HG03045 (cell line): ENCODE data around the gene EPB41L4A.
"Not testable (repeated sequence)": the region's sequence is repeated elsewhere in the genome, so short reads cannot be mapped to it uniquely, and the experiment has no call there.

Experiments
- ATAC-seq: cut with Tn5 transposase; IDR thresholded peaks from one replicate; pipeline ENCODE4 v1.9.1; 2021; ENCODE audit warnings: mild to moderate bottlenecking, moderate library complexity; ENCODE audit not compliant: unreplicated experiment

EPB41L4A gene, protein sequence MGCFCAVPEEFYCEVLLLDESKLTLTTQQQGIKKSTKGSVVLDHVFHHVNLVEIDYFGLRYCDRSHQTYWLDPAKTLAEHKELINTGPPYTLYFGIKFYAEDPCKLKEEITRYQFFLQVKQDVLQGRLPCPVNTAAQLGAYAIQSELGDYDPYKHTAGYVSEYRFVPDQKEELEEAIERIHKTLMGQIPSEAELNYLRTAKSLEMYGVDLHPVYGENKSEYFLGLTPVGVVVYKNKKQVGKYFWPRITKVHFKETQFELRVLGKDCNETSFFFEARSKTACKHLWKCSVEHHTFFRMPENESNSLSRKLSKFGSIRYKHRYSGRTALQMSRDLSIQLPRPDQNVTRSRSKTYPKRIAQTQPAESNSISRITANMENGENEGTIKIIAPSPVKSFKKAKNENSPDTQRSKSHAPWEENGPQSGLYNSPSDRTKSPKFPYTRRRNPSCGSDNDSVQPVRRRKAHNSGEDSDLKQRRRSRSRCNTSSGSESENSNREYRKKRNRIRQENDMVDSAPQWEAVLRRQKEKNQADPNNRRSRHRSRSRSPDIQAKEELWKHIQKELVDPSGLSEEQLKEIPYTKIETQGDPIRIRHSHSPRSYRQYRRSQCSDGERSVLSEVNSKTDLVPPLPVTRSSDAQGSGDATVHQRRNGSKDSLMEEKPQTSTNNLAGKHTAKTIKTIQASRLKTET

GRCh38 chr5:112419164-112419985 is at the start of gene EPB41L4A:
Gene EPB41L4A (minus strand): TSS chr5:112419277. CDS start chr5:112419039, 238 bp downstream.
- ATAC-seq: peak; percentile 22

- no peak for ATAC-seq
These were observed 48.4 kb upstream of the EPB41L4A start for GRCh38 chr5:112467485-112467884.

DNA sequence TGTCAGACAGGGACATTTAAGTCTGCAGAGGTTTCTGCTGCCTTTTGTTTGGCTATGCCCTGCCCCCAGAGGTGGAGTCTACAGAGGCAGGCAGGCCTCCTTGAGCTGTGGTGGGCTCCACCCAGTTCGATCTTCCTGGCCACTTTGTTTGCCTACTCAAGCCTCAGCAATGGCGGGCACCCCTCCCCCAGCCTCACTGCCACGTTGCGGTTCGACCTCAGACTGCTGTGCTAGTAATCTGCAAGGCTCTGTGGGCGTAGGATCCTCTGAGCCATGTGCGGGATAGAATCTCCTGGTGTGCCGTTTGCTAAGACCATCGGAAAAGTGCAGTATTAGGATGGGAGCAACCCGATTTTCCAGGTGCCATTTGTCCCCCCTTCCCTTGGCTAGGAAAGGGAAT is 47.2 kb upstream of the EPB41L4A start:
- ATAC-seq: not testable (repeated sequence)

DNA sequence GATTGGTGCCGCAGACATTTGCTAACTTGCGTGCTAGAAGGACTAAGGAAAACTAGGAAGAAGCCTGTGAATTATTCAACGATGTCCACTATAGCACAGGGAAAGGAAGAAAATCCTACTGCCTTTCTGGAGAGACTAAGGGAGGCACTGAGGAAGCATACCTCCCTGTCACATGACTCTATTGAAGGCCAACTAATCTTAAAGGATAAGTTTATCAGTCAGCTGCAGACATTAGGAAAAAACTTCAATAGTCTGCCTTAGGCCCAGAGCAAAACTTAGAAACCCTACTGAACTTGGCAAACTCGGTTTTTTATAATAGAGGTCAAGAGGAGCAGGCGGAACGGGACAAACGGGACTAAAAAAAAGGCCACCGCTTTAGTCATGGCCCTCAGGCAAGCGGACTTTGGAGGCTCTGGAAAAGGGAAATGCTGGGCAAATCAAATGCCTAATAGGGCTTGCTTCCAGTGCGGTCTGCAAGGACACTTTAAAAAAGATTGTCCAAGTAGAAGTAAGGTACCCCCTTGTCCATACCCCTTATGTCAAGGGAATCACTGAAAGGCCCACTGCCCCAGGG is 28.2 kb upstream of the EPB41L4A start:
- not testable (repeated sequence) for ATAC-seq

DNA sequence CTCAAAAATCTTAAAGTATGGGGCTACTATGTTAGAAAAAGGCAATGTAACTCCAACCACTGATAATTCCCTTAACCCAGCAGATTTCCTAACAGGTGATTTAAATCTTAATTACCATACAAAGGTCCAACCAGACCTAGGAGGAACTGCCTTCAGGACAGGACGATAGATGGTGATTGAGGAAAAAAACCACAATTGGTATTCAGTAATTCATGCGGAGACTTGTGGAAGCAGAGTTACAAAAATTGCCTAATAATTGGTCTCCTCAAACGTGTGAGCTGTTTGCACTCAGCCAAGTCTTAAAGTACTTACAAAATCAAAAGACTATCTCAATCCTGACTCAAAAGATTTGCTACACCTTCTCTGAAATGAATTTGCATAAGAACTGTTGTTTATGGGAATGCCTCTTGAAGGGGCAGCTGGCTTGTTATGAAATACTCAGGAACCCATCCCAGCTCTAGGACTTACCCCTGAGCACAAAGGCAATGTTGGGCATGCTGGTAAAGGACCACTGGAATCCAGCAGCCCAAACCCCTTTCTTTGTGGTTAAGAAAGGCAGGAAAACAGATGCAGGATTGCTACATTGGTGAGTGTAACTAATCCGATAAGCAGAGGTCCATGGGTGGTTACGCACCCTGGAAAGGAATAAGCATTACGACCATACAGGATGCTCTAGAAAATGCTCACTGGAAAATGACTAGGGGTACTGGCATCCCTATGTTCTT is 26.7 kb upstream of the EPB41L4A start:
- no peak for ATAC-seq

DNA sequence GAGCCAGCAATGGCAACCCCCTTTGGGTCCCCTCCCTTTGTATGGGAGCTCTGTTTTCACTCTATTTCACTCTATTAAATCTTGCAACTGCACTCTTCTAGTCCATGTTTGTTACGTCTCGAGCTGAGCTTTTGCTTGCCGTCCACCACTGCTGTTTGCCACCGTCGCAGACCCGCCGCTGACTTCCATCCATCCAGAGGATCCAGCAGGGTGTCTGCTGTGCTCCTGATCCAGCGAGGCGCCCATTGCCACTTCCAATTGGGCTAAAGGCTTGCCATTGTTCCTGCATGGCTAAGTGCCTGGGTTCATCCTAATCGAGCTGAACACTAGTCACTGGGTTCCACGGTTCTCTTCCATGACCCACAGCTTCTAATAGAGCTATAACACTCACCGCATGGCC is 24.9 kb upstream of the EPB41L4A start:
- not testable (repeated sequence) for ATAC-seq

DNA sequence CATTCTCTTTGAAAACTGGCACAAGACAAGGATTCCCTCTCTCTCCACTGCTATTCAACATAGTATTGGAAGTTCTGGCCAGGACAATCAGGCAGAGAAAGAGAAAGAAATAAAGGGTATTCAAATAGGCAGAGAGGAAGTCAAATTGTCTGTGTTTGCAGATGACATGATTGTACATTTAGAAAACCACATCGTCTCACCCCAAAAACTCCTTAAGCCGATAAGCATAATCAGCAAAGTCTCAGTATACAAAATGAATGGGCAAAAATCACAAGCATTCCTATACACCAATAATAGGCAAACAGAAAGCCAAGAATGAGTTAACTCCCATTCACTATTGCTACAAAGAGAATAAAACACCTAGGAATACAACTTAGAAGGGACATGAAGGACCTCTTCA is 21.0 kb upstream of the EPB41L4A start:
- ATAC-seq: no peak

- ATAC-seq: no peak
These were observed 17.1 kb upstream of the EPB41L4A start for GRCh38 chr5:112436144-112436543.

DNA sequence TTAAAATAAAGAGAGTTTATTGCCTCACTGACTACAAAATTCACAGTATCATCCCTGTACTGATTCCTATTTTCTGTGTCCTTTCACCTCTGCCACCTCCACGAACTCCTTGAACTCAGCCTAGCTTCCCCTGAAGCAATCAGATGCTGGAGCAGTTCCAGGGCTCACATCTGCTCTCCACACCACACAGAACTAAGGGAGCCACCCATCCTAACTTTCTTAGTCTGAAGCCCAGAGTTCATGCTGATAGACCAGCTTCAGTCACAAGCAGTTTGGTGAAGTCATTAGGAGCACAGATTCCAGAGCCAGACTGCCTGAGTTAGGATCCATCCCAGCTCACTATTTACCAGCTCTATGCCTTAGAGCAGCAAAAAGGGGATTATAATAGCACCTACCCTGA is 15.6 kb upstream of the EPB41L4A start:
- ATAC-seq: no peak

- ATAC-seq: not testable (repeated sequence)
These were observed 7.1 kb upstream of the EPB41L4A start for GRCh38 chr5:112426202-112426601.

DNA sequence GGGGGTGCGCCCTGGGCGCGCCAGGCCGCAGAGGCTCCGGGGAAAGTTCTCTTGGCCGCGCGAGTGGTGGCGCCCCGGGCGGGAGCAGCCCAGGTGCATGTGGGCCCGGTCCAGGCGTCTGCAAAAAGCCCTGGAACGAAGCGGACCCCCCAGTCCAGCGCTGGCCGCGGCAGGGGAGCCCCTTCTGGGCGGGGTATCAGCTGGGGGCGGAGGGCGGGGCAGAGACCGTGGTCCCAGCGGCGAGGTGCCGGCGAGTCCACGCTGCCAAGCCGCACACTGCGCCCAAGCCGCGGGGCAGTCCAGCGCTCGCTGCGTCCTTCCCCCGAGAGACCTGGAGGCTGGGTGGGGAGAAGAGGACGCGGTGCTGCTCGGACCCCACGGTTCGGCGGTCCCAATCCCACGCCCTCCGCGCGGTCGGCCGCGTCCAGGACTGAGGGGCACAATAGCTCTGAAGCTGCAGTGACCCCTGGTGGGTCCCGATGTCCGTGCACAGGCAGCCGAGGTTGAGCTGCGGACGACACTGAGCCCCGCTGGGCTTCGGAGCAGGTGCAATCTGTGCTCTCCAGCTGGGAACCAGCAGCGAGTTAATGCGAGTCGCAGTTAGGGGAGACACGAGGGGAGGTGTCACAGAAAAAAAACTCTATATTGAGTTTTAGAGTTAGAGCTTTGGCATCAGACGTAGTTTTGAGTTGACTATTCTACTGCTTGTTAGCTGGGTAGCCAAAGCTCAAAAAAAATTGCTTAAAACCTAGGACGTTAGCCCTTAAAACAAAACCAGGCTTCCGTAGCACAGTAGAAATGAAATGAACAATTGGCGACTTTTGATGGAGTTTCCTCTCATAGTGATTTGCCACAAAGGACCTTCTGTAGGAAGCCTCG is 1.1 kb upstream of the EPB41L4A start:
- peak; percentile 82 for ATAC-seq

DNA sequence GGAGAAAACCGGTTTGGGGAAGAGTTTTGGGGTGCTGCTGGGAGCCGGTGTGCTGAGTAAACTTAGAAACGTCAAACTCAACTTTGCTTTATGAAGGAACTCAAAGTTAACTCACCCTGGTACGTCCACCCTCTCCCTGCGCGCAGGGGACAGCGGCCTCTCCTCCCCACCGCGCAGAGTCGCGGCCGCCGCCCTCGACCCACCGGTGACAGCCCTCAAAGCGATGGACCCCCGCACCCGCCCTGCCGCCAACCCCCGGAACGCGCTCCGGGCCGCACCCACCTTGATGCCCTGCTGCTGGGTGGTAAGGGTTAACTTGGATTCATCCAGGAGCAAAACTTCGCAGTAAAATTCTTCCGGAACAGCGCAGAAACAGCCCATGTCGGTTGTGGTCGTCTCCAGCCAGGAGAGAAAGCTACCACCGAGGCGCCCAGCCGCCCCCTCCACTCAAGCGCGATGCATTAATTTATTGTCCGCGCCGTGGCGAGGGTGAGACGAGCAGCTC is 366 bp downstream of the EPB41L4A start:
- ATAC-seq: no peak

DNA sequence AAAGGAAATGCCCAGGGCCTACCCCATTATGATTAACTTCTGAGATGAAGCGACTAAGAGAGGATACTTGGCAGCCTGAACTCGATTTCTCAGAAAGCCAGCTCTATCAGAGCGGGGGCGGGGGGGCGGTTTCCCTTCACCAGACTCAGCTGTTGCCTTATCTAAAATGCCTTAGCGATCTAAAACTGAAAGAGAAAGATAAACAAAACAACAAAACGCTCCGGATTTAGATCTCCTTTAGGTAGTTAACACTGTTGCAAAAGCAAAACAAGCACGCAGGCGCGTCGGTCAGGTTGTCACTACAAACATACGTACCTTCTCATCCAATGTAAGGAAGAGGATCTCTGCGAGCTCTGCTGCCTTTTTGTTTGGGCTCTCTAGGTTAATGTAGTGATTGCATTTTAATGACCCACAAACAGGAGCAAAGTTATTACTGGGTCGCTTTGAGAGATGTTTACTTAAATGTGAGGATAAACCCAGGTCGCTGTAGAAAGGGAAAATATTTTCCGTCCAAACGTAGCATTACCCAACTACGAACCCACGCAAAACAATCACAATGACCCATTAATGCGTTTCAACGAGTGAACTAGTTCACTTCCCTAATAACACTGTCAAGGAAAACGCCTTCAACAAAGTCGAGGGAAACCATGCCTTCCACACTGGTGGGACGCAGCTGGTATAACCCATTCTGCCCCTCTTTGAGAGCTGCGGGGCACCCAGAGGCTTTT is 982 bp downstream of the EPB41L4A start:
- ATAC-seq: peak; percentile 53

GRCh38 chr5:112415552-112415951 is 3.5 kb downstream of the EPB41L4A start:
- no peak for ATAC-seq

DNA sequence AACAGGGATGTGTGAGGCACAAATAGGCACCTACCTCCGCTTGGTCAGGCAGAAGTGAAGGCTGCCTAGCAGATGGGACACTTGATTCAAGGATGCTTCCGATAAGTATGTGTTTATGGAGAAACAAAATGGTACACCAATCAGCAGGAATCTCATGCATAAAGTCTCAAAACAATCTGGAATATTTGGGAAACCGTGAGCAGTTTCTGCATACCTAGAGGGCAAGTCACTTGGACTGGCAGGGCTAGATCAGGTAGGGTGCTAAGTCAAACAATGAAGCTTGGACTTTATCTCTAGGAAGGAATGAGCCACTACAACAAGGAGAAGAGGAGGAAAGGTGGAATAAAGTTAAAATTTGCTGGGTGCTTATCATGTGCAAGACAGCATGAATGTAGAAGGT is 5.5 kb downstream of the EPB41L4A start:
- ATAC-seq: no peak

- ATAC-seq: no peak
These were observed 6.7 kb downstream of the EPB41L4A start for GRCh38 chr5:112412346-112412745.

DNA sequence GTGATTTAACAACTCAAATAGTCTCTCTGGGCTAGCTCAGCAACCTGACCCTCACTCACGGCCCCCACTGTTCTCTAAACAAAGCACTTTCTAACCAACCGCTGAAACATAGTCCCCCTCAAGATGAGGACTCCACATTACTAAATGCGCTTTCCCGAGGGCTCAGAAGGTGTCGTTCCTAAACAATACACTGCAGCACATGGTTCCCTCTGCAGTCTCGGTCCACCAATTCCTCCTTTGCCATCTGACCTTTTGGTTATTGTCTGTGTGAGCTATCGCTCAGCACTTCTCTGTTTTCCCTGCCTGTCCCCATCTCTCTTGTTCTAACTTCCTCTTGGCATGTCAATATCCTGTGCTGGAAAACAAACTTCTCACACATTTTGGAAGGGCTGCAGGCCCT is 7.2 kb downstream of the EPB41L4A start:
- no peak for ATAC-seq

- ATAC-seq: no peak
These were observed 11.4 kb downstream of the EPB41L4A start for GRCh38 chr5:112407666-112408065.

DNA sequence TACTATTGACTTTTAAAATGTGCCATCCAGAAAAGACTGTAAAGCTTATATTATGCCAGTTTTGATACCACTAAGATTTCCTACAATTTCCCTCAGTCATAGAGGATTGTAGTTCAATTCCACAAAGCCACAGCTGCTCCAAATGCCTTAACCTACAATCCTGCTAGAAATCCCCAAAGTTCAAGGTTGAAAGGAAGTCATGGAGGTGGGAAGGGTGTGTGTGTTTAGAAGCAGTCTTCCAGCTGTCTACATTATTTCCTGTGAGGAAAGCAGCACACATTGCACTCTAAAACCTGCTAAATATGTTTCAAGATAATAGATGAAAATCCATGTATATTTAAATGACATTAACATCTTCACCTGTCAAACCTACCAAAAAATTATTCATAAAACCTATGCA is 11.8 kb downstream of the EPB41L4A start:
- no peak for ATAC-seq
